Upper lobe of right lung (tissue), 1 donor: ENCODE data around the gene SCN8A. TPM values are rescaled to one million over a fixed set of nuclear protein-coding genes. Genes with fewer than 3 reads are reported as not detected.

Experiments used
- ATAC-seq: fragments of 200-7000 bp; cut with Tn5 transposase; one replicate; pipeline ENCODE4 v1.9.1; 2020; ENCODE audit warnings: mild to moderate bottlenecking, moderate library complexity
- DNase-seq: peaks from one replicate; pipeline ENCODE4 v3.0.0-alpha.2; 2020
- H3K27ac ChIP-seq: fragments of 200-600 bp; one replicate; pipeline ENCODE4 v1.8.0; 2022
- H3K27me3 ChIP-seq: fragments of 200-600 bp; one replicate; pipeline ENCODE4 v1.8.0; 2022; ENCODE audit warnings: mild to moderate bottlenecking
- H3K36me3 ChIP-seq: fragments of 200-600 bp; one replicate; pipeline ENCODE4 v1.8.0; 2022
- H3K4me1 ChIP-seq: fragments of 200-600 bp; one replicate; pipeline ENCODE4 v1.8.0; 2022
- H3K4me3 ChIP-seq: fragments of 200-600 bp; one replicate; pipeline ENCODE4 v1.8.0; 2022; ENCODE audit warnings: mild to moderate bottlenecking
- H3K9me3 ChIP-seq: fragments of 200-600 bp; one replicate; pipeline ENCODE4 v1.8.0; 2022
- intact Hi-C: fragments of 100-400 bp; cut with DNase I; formaldehyde crosslinking; loops from one replicate; pipeline ENCODE4 v1.11.0; 2022
- total RNA-seq: library from RNA; stranded (reverse); fragmentation: NEBNext Ultra II Directional; extraction: Animal tissue kit (Norgen Biotek cat#: 25700); gene quantifications from one replicate; pipeline ENCODE4 v1.2.1, GENCODE V29; 2021
- TF ChIP-seq, protein P1 (sequence below): fragments of 200-600 bp; IDR thresholded peaks from one replicate; pipeline ENCODE4 v1.8.0; 2022; ENCODE audit warnings: antibody characterized with exemption
- donor health status: DM: no; HTN: yes; CAD: no; lungs with severe emphysema.

SCN8A gene
- total RNA-seq, 1 donor from 2014 or later: 1.1 TPM

DNA sequence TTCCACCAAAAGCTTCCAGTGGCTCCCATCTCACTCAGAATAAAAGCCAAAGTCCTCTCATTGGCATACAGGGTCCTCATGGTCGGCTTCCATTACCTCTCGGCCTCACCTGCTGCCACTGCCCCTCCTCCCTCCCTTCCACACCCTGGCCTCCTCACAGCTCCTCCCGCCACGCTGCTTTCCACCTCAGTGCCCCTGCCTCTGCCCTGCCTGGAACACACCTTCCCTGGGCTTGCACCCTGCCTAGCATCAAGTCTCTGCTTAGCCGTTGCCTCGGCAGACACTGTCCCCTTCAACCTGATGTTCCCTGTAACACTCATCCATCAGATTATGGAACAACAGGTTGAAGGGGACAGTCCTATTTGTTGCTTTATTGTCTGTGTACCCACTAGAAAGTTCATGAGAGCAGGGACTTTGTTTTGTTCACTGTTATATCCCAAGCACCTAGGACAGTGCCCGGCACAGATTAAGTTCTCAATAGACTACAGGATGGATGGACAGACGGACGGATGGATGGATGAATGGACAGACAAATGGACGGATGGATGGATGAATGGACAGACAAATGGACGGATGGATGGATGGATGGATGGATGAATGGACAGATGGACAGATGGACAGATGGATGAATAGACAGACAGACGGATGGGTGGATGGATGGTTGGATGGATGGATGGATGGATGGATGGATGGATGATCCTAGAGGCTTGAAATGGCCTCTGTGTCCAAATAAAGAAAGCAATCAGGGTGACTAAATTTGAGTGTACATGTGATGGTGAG is 242.6 kb downstream of the SCN8A start:
- Histone ChIP-seq H3K27ac (no peak overlapping the region), H3K9me3 (no peaks in the 10 kb centered on the region), H3K4me3 (no peak overlapping the region), H3K36me3 (no peaks in the 10 kb centered on the region), H3K4me1 (no peaks in the 10 kb centered on the region), H3K27me3 (peaks cover 6% of the 10 kb centered on the region)
- intact Hi-C loops: no loop called here
- TF ChIP-seq, protein P1, sequence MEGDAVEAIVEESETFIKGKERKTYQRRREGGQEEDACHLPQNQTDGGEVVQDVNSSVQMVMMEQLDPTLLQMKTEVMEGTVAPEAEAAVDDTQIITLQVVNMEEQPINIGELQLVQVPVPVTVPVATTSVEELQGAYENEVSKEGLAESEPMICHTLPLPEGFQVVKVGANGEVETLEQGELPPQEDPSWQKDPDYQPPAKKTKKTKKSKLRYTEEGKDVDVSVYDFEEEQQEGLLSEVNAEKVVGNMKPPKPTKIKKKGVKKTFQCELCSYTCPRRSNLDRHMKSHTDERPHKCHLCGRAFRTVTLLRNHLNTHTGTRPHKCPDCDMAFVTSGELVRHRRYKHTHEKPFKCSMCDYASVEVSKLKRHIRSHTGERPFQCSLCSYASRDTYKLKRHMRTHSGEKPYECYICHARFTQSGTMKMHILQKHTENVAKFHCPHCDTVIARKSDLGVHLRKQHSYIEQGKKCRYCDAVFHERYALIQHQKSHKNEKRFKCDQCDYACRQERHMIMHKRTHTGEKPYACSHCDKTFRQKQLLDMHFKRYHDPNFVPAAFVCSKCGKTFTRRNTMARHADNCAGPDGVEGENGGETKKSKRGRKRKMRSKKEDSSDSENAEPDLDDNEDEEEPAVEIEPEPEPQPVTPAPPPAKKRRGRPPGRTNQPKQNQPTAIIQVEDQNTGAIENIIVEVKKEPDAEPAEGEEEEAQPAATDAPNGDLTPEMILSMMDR: no peak
- no peak for ATAC-seq
- DNase-seq: no peak

- no peak for ATAC-seq
- TF ChIP-seq, protein P1: no peak
These were observed 243.4 kb downstream of the SCN8A start for GRCh38 chr12:51834411-51834810.

DNA sequence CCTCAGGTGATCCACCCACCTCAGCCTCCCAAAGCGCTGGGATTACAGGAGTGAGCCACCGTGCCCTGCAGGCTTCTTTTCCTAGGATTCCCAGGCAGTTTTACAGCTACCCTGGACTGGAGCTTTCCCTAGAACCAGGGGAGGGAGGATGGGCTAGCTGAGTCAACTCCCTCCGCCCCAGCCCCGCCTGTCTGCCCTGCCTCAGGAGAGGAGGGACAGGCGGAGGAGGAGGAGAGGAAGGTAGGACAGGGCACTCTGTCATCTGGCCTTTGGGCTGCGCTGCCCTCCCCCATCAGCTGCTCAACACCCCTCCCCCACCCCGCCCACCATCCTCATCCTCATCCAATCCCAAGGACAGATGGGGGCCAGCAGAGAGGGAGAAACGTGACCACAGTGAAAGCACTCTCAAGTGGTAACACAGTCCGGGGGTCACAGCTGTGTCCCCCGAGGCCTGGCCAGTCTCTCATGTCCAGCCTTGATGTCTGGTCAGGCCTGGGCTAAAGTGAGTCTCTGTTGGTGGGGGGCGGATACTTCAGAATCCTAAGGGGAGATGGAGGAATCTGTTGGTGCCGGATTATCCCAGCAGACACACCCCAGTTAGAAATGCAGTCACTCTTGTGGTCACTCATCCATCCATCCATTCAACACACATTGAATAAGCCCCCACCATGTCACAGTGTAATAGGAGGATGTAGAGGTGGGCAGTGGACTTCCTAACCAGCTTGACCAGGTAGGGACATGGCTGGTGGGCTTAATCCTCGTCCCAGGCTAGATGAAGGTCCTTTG is 245.2 kb downstream of the SCN8A start:
- Histone ChIP-seq H3K27ac (no peak overlapping the region), H3K27me3 (peaks cover 7% of the 10 kb centered on the region), H3K9me3 (no peaks in the 10 kb centered on the region), H3K4me1 (no peaks in the 10 kb centered on the region), H3K4me3 (no peak overlapping the region), H3K36me3 (no peaks in the 10 kb centered on the region)
- intact Hi-C loops: no loop called here
- DNase-seq (no peak), ATAC-seq (no peak)
- TF ChIP-seq, protein P1: no peak

More at GRCh38 chr12:51834411-51834810, 243.4 kb downstream of the SCN8A start:
- H3K27me3 ChIP-seq: no peaks in the 10 kb centered on the region
- intact Hi-C loops: no loop called here
- H3K4me3 ChIP-seq: no peak overlapping the region
- no peak overlapping the region for H3K27ac ChIP-seq
- no peak for DNase-seq
- H3K4me1 ChIP-seq: no peaks in the 10 kb centered on the region
- H3K9me3 ChIP-seq: no peaks in the 10 kb centered on the region
- no peaks in the 10 kb centered on the region for H3K36me3 ChIP-seq

GRCh38 chr12:51836827-51837173 is 245.8 kb downstream of the SCN8A start:
- intact Hi-C loops: no loop called here
- Histone ChIP-seq H3K9me3 (no peaks in the 10 kb centered on the region), H3K27me3 (peaks cover 8% of the 10 kb centered on the region), H3K36me3 (no peaks in the 10 kb centered on the region), H3K4me1 (no peaks in the 10 kb centered on the region), H3K4me3 (no peak overlapping the region), H3K27ac (no peak overlapping the region)
- DNase-seq (no peak), ATAC-seq (no peak)
- TF ChIP-seq, protein P1: no peak

DNA sequence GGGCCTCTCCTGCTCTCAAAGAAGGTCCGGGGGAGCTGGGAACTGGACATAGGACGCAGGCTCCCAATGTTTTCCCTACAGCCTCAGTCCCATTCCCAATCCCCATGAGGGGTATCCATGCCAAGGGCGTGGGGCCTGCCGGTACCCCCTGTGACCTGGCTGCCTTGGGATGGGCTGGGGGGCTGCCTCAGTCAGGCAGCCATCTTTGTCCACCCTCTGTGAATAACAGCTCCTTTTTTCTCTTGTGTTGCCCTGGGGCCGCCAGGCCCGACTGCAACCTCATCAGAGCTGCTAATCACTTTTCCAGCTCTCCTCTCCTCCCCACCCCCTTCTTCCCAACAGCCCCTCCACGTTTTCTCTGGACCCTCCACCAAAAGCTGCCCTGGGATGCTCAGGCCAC is 246.3 kb downstream of the SCN8A start:
- Histone ChIP-seq H3K27me3 (peaks cover 12% of the 10 kb centered on the region), H3K4me1 (no peaks in the 10 kb centered on the region), H3K36me3 (no peaks in the 10 kb centered on the region), H3K27ac (no peak overlapping the region), H3K4me3 (no peak overlapping the region), H3K9me3 (no peaks in the 10 kb centered on the region)
- intact Hi-C loops: no loop called here
- DNase-seq: no peak
- TF ChIP-seq, protein P1: no peak
- ATAC-seq: no peak
